GM10847 (cell line): ENCODE data around the gene ECM2.

Source experiments
- POLR2A ChIP-seq: IDR thresholded peaks from 2 replicates; pipeline ENCODE4 v1.6.1; 2011; ENCODE audit not compliant: insufficient read length; ENCODE audit errors: extremely low read depth

ECM2 gene

DNA sequence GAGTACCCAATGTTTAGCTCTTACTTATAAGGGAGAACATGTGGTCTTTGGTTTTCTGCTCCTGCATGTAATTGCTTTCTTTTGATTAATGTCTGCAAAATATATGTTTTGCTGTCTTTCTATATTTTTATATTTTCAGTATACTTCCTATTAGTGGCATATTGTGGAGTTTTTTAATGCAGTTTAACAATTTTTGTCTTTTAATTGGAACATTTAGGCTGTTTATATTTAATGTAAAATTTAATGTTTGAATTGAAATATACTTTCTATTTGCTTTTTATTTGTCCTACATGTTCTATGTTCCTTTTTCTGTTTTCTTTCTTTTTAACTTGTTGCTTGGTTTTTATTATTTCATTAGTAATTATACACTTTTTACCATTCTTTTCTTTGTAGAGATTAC lies 4.9 kb downstream of the ECM2 start:
- no peak for TF ChIP-seq POLR2A

GRCh38 chr9:92529124-92529523 lies 6.7 kb downstream of the ECM2 start:
- no peak for TF ChIP-seq POLR2A

- no peak for TF ChIP-seq POLR2A
Observed at GRCh38 chr9:92528522-92528849, 7.3 kb downstream of the ECM2 start.

- TF ChIP-seq POLR2A = no peak
Observed at GRCh38 chr9:92527832-92528521, 7.8 kb downstream of the ECM2 start.

- no peak for TF ChIP-seq POLR2A
Observed at GRCh38 chr9:92527291-92527828, 8.4 kb downstream of the ECM2 start.

DNA sequence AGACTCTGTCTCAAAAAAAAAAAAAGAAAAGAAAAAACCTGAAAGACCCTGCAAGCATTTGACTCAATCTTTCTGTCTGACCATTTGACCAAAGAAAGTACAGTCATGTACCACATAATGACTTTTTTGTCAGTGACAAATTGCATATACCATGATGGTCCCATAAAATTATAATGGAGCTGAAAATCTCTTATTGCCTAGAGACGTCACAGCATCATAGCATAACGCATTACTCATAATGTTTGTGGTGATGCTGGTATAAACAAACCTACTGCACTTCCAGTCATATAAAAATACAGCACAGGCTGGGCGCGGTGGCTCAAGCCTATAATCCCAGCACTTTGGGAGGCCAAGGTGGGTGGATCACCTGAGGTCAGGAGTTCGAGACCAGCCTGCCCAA lies 10.5 kb downstream of the ECM2 start:
- no peak for TF ChIP-seq POLR2A

DNA sequence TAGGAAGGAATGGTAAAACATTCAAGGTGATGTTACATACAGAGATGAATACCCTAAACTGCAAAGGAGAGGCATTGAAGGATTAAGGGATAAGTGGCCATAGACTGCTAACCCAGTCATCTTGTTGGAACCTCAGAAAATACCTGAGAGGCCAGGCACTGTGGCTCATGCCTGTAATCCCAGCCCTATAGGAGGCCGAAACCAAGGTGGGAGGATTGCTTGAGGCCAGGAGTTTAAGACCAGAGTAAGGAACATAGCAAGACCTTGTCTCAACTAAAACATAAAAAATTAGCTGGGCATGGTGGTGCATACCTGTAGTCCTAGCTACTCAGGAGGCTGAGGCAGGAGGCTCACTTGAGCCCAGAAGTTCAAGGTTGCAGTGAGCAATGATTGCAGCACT lies 10.9 kb downstream of the ECM2 start:
- no peak for TF ChIP-seq POLR2A

- TF ChIP-seq POLR2A = no peak
Observed at GRCh38 chr9:92522983-92523970, 12.5 kb downstream of the ECM2 start.

DNA sequence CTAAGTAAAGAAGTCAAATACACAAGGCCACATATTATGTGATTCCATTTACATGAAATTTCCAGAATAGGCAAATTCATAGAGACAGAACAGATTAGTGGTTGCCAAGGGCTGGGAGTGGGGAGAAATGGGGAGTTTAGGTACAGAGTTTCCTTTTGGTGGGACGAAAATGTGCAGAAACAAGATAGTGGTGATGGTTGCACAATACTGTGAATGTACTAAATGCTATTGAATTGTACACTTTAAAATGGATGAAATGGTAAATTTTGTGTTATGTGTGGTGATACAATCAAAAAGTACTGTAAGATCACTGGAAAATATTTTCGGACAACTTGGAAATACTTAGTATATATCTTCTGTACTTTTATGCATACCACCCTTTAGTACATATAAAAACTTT lies 15.0 kb downstream of the ECM2 start:
- no peak for TF ChIP-seq POLR2A

- TF ChIP-seq POLR2A = no peak
Observed at GRCh38 chr9:92518199-92518598, 17.6 kb downstream of the ECM2 start.

- no peak for TF ChIP-seq POLR2A
Observed at GRCh38 chr9:92517046-92517445, 18.7 kb downstream of the ECM2 start.

DNA sequence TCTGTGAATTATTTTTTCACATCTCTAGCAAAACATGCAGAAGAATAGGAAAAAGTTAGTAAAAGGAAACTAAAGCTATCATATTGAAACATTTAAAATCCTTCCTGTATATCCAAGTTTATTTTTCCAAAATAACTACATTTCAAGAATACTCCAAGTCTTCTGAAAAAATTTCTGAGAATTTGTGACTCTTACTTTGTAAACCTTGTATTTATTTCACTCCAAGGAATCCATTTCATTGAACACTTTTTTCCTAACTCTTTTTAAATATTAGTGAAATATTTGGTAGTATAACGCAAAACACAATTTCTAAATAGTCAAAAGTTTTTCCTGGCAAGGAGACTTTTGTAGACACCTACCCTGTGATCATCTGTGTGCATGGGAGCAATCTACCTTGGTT lies 19.3 kb downstream of the ECM2 start:
- no peak for TF ChIP-seq POLR2A

GRCh38 chr9:92514635-92515034 lies 21.2 kb downstream of the ECM2 start:
- TF ChIP-seq POLR2A = no peak

- no peak for TF ChIP-seq POLR2A
Observed at GRCh38 chr9:92513349-92513748, 22.4 kb downstream of the ECM2 start.

DNA sequence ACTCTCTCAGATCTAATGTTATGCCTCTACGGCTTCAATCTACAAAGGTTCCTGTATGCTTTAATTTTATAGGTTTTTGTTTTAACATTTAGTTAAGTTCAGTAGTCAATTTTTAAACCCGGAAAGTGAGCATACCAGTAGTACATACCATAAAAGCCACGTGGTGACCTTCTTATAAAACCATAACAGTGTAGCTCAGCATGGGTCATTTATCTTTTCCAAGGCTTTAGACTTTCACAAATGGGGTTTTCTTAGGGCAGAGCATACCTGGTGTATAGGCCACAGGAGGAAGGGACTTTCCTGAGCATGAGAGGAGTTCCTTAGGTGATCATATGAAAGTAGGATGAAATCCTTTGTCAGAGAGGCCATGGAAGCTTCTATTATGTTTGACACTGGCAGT lies 23.2 kb downstream of the ECM2 start:
- no peak for TF ChIP-seq POLR2A

- TF ChIP-seq POLR2A = no peak
Observed at GRCh38 chr9:92510747-92511146, 25.0 kb downstream of the ECM2 start.

DNA sequence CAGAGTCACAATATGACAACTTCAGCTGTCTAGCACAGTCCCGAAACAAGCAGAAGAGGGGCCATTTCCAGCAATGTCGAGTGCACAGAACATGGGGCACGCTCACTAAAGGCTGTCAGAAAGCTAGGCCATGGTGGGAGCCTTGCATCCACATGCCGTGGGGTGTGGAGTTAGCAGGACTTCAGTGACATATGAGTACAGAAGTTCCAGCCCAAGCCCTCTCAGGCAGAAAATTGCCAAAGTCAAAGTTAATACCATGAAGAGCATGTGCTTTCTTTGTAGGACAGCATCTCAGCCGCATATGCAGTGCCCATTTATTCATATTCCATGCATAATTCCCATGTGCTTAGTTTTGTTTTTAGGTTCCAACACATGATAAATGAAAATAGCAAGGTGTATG lies 26.7 kb downstream of the ECM2 start:
- no peak for TF ChIP-seq POLR2A
